ENCODE results near the gene C12orf50.
"Not testable (repeated sequence)": the region's sequence is repeated elsewhere in the genome, so short reads cannot be mapped to it uniquely, and the experiment has no call there.

The C12orf50 gene

GRCh38 chr12:87981495-87981894 lies 47.7 kb downstream of the C12orf50 start:
- Histone ChIP-seq H3K27me3 (ENCODE audit: control insufficient read depth, insufficient read depth, low read length) (no peaks in the 10 kb centered on the region), H3K4me3 (ENCODE audit: low read length) (no peak overlapping the region), H3K27ac (ENCODE audit: low read depth, low read length) (no peak overlapping the region), H3K9ac (ENCODE audit: low read length) (no peak overlapping the region), H3K36me3 (ENCODE audit: control insufficient read depth, insufficient read depth, low read length) (no peaks in the 10 kb centered on the region), H3K4me1 (ENCODE audit: control insufficient read depth, insufficient read depth, low read length) (no peaks in the 10 kb centered on the region)

GRCh38 chr12:87975879-87976278 lies 53.3 kb downstream of the C12orf50 start:
- H3K27ac ChIP-seq (ENCODE audit: low read depth, low read length) = no peak overlapping the region
- H3K4me1 ChIP-seq (ENCODE audit: control insufficient read depth, insufficient read depth, low read length) = no peaks in the 10 kb centered on the region
- H3K4me3 ChIP-seq (ENCODE audit: low read length) = no peak overlapping the region
- H3K27me3 ChIP-seq (ENCODE audit: control insufficient read depth, insufficient read depth, low read length) = no peaks in the 10 kb centered on the region
- H3K36me3 ChIP-seq (ENCODE audit: control insufficient read depth, insufficient read depth, low read length) = no peaks in the 10 kb centered on the region
- H3K9ac ChIP-seq (ENCODE audit: low read length) = no peak overlapping the region

GRCh38 chr12:87967871-87968270 lies 61.3 kb downstream of the C12orf50 start:
- no peaks in the 10 kb centered on the region for H3K36me3 ChIP-seq (ENCODE audit: control insufficient read depth, insufficient read depth, low read length)
- H3K27me3 ChIP-seq (ENCODE audit: control insufficient read depth, insufficient read depth, low read length) = no peaks in the 10 kb centered on the region
- no peaks in the 10 kb centered on the region for H3K4me1 ChIP-seq (ENCODE audit: control insufficient read depth, insufficient read depth, low read length)
- no peak overlapping the region for H3K27ac ChIP-seq (ENCODE audit: low read depth, low read length)
- H3K4me3 ChIP-seq (ENCODE audit: low read length) = no peak overlapping the region
- no peak overlapping the region for H3K9ac ChIP-seq (ENCODE audit: low read length)

- no peak overlapping the region for H3K27ac ChIP-seq (ENCODE audit: low read depth, low read length)
- no peak overlapping the region for H3K9ac ChIP-seq (ENCODE audit: low read length)
- H3K4me1 ChIP-seq (ENCODE audit: control insufficient read depth, insufficient read depth, low read length) = no peaks in the 10 kb centered on the region
- no peak overlapping the region for H3K4me3 ChIP-seq (ENCODE audit: low read length)
- H3K27me3 ChIP-seq (ENCODE audit: control insufficient read depth, insufficient read depth, low read length) = no peaks in the 10 kb centered on the region
- no peaks in the 10 kb centered on the region for H3K36me3 ChIP-seq (ENCODE audit: control insufficient read depth, insufficient read depth, low read length)
Observed at GRCh38 chr12:87960566-87960965, 68.6 kb downstream of the C12orf50 start.

- H3K4me3 ChIP-seq (ENCODE audit: low read length); H3K27me3 ChIP-seq (ENCODE audit: control insufficient read depth, insufficient read depth, low read length); H3K4me1 ChIP-seq (ENCODE audit: control insufficient read depth, insufficient read depth, low read length); H3K36me3 ChIP-seq (ENCODE audit: control insufficient read depth, insufficient read depth, low read length); H3K9ac ChIP-seq (ENCODE audit: low read length); H3K27ac ChIP-seq (ENCODE audit: low read depth, low read length): not testable (repeated sequence)
Observed at GRCh38 chr12:87954028-87954427, 75.2 kb downstream of the C12orf50 start.

- H3K4me3 ChIP-seq (ENCODE audit: low read length) = no peak overlapping the region
- no peaks in the 10 kb centered on the region for H3K27me3 ChIP-seq (ENCODE audit: control insufficient read depth, insufficient read depth, low read length)
- H3K9ac ChIP-seq (ENCODE audit: low read length) = no peak overlapping the region
- no peaks in the 10 kb centered on the region for H3K36me3 ChIP-seq (ENCODE audit: control insufficient read depth, insufficient read depth, low read length)
- H3K4me1 ChIP-seq (ENCODE audit: control insufficient read depth, insufficient read depth, low read length) = no peaks in the 10 kb centered on the region
- no peak overlapping the region for H3K27ac ChIP-seq (ENCODE audit: low read depth, low read length)
Observed at GRCh38 chr12:87953256-87953860, 75.8 kb downstream of the C12orf50 start.

GRCh38 chr12:87952850-87953249 lies 76.4 kb downstream of the C12orf50 start:
- no peaks in the 10 kb centered on the region for H3K27me3 ChIP-seq (ENCODE audit: control insufficient read depth, insufficient read depth, low read length)
- H3K9ac ChIP-seq (ENCODE audit: low read length) = no peak overlapping the region
- no peak overlapping the region for H3K4me3 ChIP-seq (ENCODE audit: low read length)
- H3K36me3 ChIP-seq (ENCODE audit: control insufficient read depth, insufficient read depth, low read length) = no peaks in the 10 kb centered on the region
- H3K27ac ChIP-seq (ENCODE audit: low read depth, low read length) = no peak overlapping the region
- no peaks in the 10 kb centered on the region for H3K4me1 ChIP-seq (ENCODE audit: control insufficient read depth, insufficient read depth, low read length)

- H3K27ac ChIP-seq (ENCODE audit: low read depth, low read length) = no peak overlapping the region
- H3K4me3 ChIP-seq (ENCODE audit: low read length) = no peak overlapping the region
- H3K9ac ChIP-seq (ENCODE audit: low read length) = no peak overlapping the region
- H3K36me3 ChIP-seq (ENCODE audit: control insufficient read depth, insufficient read depth, low read length) = no peaks in the 10 kb centered on the region
- H3K4me1 ChIP-seq (ENCODE audit: control insufficient read depth, insufficient read depth, low read length) = no peaks in the 10 kb centered on the region
- no peaks in the 10 kb centered on the region for H3K27me3 ChIP-seq (ENCODE audit: control insufficient read depth, insufficient read depth, low read length)
Observed at GRCh38 chr12:87952223-87952622, 77.0 kb downstream of the C12orf50 start.

- Histone ChIP-seq H3K9ac (ENCODE audit: low read length) (no peak overlapping the region), H3K4me3 (ENCODE audit: low read length) (no peak overlapping the region), H3K4me1 (ENCODE audit: control insufficient read depth, insufficient read depth, low read length) (no peaks in the 10 kb centered on the region), H3K36me3 (ENCODE audit: control insufficient read depth, insufficient read depth, low read length) (no peaks in the 10 kb centered on the region), H3K27me3 (ENCODE audit: control insufficient read depth, insufficient read depth, low read length) (no peaks in the 10 kb centered on the region), H3K27ac (ENCODE audit: low read depth, low read length) (no peak overlapping the region)
Observed at GRCh38 chr12:87943762-87944161, 85.4 kb downstream of the C12orf50 start.

- Histone ChIP-seq H3K4me3 (ENCODE audit: low read length) (no peak overlapping the region), H3K9ac (ENCODE audit: low read length) (no peak overlapping the region), H3K4me1 (ENCODE audit: control insufficient read depth, insufficient read depth, low read length) (no peaks in the 10 kb centered on the region), H3K27me3 (ENCODE audit: control insufficient read depth, insufficient read depth, low read length) (no peaks in the 10 kb centered on the region), H3K36me3 (ENCODE audit: control insufficient read depth, insufficient read depth, low read length) (no peaks in the 10 kb centered on the region), H3K27ac (ENCODE audit: low read depth, low read length) (no peak overlapping the region)
Observed at GRCh38 chr12:87943023-87943422, 86.2 kb downstream of the C12orf50 start.

- H3K36me3 ChIP-seq (ENCODE audit: control insufficient read depth, insufficient read depth, low read length) = no peaks in the 10 kb centered on the region
- no peaks in the 10 kb centered on the region for H3K4me1 ChIP-seq (ENCODE audit: control insufficient read depth, insufficient read depth, low read length)
- no peak overlapping the region for H3K27ac ChIP-seq (ENCODE audit: low read depth, low read length)
- H3K27me3 ChIP-seq (ENCODE audit: control insufficient read depth, insufficient read depth, low read length) = no peaks in the 10 kb centered on the region
- no peak overlapping the region for H3K9ac ChIP-seq (ENCODE audit: low read length)
- no peak overlapping the region for H3K4me3 ChIP-seq (ENCODE audit: low read length)
Observed at GRCh38 chr12:87939182-87939581, 90.0 kb downstream of the C12orf50 start.

- Histone ChIP-seq H3K36me3 (ENCODE audit: control insufficient read depth, insufficient read depth, low read length) (no peaks in the 10 kb centered on the region), H3K9ac (ENCODE audit: low read length) (no peak overlapping the region), H3K27ac (ENCODE audit: low read depth, low read length) (no peak overlapping the region), H3K27me3 (ENCODE audit: control insufficient read depth, insufficient read depth, low read length) (no peaks in the 10 kb centered on the region), H3K4me1 (ENCODE audit: control insufficient read depth, insufficient read depth, low read length) (no peaks in the 10 kb centered on the region), H3K4me3 (ENCODE audit: low read length) (no peak overlapping the region)
Observed at GRCh38 chr12:87935216-87935615, 94.0 kb downstream of the C12orf50 start.

- Histone ChIP-seq H3K4me1 (ENCODE audit: control insufficient read depth, insufficient read depth, low read length) (no peaks in the 10 kb centered on the region), H3K27me3 (ENCODE audit: control insufficient read depth, insufficient read depth, low read length) (no peaks in the 10 kb centered on the region), H3K9ac (ENCODE audit: low read length) (no peak overlapping the region), H3K27ac (ENCODE audit: low read depth, low read length) (no peak overlapping the region), H3K4me3 (ENCODE audit: low read length) (no peak overlapping the region), H3K36me3 (ENCODE audit: control insufficient read depth, insufficient read depth, low read length) (no peaks in the 10 kb centered on the region)
Observed at GRCh38 chr12:87933991-87934390, 95.2 kb downstream of the C12orf50 start.

Measured in rectal smooth muscle tissue (tissue), 1 donor.